ENCODE measurements around the gene PPP2R2B. TPM values are rescaled to one million over a fixed set of nuclear protein-coding genes. Genes with fewer than 3 reads are reported as not detected.

Gene PPP2R2B
- total RNA-seq, 6 experiments from 2014 or later, result 0.15 to 0.77 (median 0.27) TPM

DNA sequence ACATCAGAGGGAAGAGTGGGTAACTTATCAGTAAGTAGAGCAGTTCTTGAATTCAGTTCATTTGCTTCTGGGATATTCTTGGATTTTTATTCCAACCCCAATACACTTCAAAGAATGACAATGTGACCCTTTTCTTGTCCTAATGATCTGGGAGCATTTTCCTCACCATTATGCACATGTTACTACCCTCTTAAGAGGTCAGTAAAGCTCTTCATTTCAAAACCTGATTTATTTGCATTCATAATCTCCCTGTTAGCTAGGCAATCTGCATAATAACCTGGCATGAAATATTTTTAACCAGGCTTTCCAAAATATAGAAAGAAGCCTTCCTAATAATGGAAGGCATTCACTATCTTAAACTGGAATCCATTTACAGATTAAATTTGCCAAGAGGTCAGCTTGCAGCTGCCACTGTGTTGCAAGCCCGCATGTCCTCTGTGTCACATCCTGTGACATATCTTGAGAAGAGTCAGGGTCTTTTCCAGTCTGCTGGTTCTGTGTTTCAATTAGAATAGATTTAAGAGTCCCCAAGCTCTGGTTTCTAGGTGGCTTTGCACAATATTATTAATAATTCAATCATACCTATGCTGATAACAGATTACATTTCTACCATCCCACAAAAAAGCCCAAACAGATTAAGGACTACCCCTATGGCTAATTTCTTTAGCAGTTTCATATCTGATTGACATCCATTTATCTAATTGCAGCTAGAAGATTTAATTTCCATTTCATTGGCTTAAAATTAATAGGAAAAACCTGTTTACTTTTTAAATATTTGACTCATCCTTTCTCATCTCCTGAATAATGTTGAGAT lies 30.9 kb upstream of the PPP2R2B start:
- ATAC-seq, result no peak
- no peak overlapping the region for H3K4me3 ChIP-seq

DNA sequence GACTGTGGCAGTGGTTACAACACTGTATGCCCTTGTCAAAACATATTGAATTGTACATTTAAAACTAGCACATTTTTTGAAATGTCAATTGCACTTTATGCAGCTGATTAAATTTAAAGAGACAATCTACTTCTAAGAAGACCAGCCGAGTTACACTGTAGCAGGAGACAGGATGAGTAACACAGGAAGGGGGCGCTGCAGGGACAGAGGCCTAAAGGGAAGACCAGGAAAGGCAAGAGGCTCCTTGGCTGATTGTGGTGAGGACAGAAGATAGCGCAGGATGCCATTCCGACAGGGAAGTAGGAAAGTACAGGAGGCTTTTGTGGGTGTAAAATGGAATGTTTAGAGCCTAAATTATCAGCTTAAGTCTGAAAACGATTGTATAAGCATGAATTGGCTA lies 28.2 kb upstream of the PPP2R2B start:
- intact Hi-C loops (cut with DNase I), result no loop called here
- Histone ChIP-seq H3K27ac (no peak overlapping the region), H3K36me3 (no peaks in the 10 kb centered on the region), H3K9me3 (no peaks in the 10 kb centered on the region), H3K4me3 (no peak overlapping the region), H3K4me1 (no peaks in the 10 kb centered on the region), H3K27me3 (no peaks in the 10 kb centered on the region)
- DNase-seq (no peak), ATAC-seq (no peak)
- TF ChIP-seq, protein P1, sequence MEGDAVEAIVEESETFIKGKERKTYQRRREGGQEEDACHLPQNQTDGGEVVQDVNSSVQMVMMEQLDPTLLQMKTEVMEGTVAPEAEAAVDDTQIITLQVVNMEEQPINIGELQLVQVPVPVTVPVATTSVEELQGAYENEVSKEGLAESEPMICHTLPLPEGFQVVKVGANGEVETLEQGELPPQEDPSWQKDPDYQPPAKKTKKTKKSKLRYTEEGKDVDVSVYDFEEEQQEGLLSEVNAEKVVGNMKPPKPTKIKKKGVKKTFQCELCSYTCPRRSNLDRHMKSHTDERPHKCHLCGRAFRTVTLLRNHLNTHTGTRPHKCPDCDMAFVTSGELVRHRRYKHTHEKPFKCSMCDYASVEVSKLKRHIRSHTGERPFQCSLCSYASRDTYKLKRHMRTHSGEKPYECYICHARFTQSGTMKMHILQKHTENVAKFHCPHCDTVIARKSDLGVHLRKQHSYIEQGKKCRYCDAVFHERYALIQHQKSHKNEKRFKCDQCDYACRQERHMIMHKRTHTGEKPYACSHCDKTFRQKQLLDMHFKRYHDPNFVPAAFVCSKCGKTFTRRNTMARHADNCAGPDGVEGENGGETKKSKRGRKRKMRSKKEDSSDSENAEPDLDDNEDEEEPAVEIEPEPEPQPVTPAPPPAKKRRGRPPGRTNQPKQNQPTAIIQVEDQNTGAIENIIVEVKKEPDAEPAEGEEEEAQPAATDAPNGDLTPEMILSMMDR (IDR thresholded peaks at IDR 0.05), result no peak
- no peak for TF ChIP-seq POLR2A (IDR thresholded peaks at IDR 0.05)
- 70% methylated on average over 5 of the region's 5 CpGs for WGBS (ENCODE audit: insufficient coverage, low coverage, low lambda C conversion rate, missing lambda C conversion rate)

More for the DNA sequence above, 30.9 kb upstream of the PPP2R2B start:
- intact Hi-C loops (cut with DNase I), result no loop called here
- no peaks in the 10 kb centered on the region for H3K27me3 ChIP-seq
- DNase-seq, result no peak
- no peaks in the 10 kb centered on the region for H3K9me3 ChIP-seq
- H3K27ac ChIP-seq, result no peak overlapping the region
- no peaks in the 10 kb centered on the region for H3K4me1 ChIP-seq
- no peak for TF ChIP-seq POLR2A (IDR thresholded peaks at IDR 0.05)
- TF ChIP-seq, protein P1 (IDR thresholded peaks at IDR 0.05), result no peak
- WGBS (ENCODE audit: insufficient coverage, low coverage, low lambda C conversion rate, missing lambda C conversion rate), result 71% methylated on average over 1 of the region's 1 CpG
- H3K36me3 ChIP-seq, result no peaks in the 10 kb centered on the region

DNA sequence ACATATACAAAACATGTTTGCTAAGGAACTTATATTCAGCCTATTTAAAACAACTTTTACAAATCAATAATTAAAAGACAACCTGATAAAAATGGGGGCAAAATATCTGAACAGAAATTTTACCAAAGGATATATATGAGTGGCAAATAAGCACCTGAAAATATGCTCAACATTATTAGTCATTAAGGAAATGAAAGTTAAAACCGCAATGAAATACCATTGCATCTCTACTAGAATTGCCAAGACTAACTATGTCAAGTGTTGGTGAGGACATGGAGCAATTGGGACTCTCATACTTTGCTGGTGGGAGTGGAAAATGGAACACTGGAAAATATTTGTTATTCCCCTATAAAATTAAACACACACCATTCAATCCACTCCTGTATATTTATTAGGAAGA lies 26.3 kb upstream of the PPP2R2B start:
- ATAC-seq (no peak), DNase-seq (no peak)
- H3K4me3 ChIP-seq, result no peak overlapping the region
- no peak for TF ChIP-seq POLR2A (IDR thresholded peaks at IDR 0.05)
- TF ChIP-seq, protein P1 (IDR thresholded peaks at IDR 0.05), result no peak
- no peaks in the 10 kb centered on the region for H3K36me3 ChIP-seq
- intact Hi-C loops (cut with DNase I), result no loop called here
- WGBS (ENCODE audit: insufficient coverage, low coverage, low lambda C conversion rate, missing lambda C conversion rate), result 87% methylated on average over 1 of the region's 1 CpG
- no peak overlapping the region for H3K27ac ChIP-seq
- H3K9me3 ChIP-seq, result no peaks in the 10 kb centered on the region
- H3K4me1 ChIP-seq, result no peaks in the 10 kb centered on the region
- no peaks in the 10 kb centered on the region for H3K27me3 ChIP-seq

DNA sequence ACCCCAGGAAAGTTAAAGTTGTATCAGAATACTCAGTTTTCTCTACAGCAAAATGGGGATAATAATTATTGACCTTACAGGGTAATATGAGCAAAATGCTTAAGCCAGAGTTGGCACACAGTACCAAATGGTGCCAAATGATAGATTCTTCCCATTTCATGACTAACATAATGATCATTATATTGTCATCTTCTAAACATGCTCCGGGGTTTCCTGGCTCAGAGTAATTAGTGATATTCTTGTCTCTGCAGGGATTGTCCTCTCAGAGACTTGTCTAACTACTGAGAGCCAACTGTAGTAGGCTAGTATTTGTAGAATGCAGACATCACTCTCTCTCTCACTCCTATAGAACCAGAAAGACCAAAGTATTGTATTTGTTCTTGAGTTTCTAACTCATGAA lies 25.2 kb upstream of the PPP2R2B start:
- WGBS (ENCODE audit: insufficient coverage, low coverage, low lambda C conversion rate, missing lambda C conversion rate), result 86% methylated on average over 1 of the region's 1 CpG
- intact Hi-C loops (cut with DNase I), result no loop called here
- no peaks in the 10 kb centered on the region for H3K27me3 ChIP-seq
- no peak for TF ChIP-seq POLR2A (IDR thresholded peaks at IDR 0.05)
- TF ChIP-seq, protein P1 (IDR thresholded peaks at IDR 0.05), result no peak
- no peak for ATAC-seq
- no peaks in the 10 kb centered on the region for H3K9me3 ChIP-seq
- no peak overlapping the region for H3K4me3 ChIP-seq
- no peaks in the 10 kb centered on the region for H3K36me3 ChIP-seq
- H3K27ac ChIP-seq, result no peak overlapping the region
- H3K4me1 ChIP-seq, result no peaks in the 10 kb centered on the region
- no peak for DNase-seq
